Loucy (cell line): ENCODE data around the gene SBK2.

Experiments
- EZH2phosphoT487 ChIP-seq: fragments of 200-600 bp; IDR thresholded peaks from 2 replicates; pipeline ENCODE4 v1.6.1; 2018; ENCODE audit warnings: antibody characterized with exemption, mild to moderate bottlenecking, moderate library complexity, borderline replicate concordance
- TF ChIP-seq, protein P1 (sequence below): fragments of 200-600 bp; sonication (generic); conservative IDR thresholded peaks from 2 replicates; pipeline ENCODE4 v1.5.1; 2014; ENCODE audit warnings: mild to moderate bottlenecking, antibody characterized with exemption, low read length

DNA sequence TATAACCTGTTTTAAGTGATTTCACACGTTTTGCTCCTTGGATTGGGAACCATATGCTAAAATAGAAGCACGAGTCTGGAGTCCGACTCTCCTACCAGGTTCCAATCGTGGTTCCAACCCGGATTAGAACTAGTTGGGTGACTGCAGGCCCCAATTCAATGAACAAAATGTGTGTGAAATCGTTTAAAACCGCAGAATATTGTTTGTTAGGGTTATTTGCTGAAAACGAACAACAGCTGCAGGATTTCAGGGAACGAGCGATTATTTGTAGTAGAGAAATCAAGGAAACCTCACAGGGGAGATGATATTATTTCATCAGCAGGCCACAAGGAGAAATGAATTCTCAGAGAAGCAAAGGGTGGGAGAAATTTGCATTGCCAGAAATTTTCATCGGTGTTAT lies 32.0 kb downstream of the SBK2 start:
- no peak for TF ChIP-seq EZH2phosphoT487
- TF ChIP-seq, protein P1, sequence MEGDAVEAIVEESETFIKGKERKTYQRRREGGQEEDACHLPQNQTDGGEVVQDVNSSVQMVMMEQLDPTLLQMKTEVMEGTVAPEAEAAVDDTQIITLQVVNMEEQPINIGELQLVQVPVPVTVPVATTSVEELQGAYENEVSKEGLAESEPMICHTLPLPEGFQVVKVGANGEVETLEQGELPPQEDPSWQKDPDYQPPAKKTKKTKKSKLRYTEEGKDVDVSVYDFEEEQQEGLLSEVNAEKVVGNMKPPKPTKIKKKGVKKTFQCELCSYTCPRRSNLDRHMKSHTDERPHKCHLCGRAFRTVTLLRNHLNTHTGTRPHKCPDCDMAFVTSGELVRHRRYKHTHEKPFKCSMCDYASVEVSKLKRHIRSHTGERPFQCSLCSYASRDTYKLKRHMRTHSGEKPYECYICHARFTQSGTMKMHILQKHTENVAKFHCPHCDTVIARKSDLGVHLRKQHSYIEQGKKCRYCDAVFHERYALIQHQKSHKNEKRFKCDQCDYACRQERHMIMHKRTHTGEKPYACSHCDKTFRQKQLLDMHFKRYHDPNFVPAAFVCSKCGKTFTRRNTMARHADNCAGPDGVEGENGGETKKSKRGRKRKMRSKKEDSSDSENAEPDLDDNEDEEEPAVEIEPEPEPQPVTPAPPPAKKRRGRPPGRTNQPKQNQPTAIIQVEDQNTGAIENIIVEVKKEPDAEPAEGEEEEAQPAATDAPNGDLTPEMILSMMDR, result no peak
